Esophagus muscularis mucosa (tissue), 4 donors: ENCODE data around the gene RPL41. TPM values are rescaled to one million over a fixed set of nuclear protein-coding genes. Genes with fewer than 3 reads are reported as not detected.
A peak's percentile ranks its signal among the peaks of the same experiment; 100 is the strongest.

Experiments
- DNase-seq: peaks from one replicate; pipeline ENCODE4 v3.0.0-alpha.2; 2017; ENCODE audit errors: extremely low spot score
- H3K27ac ChIP-seq, 4 donors: fragments of 200-600 bp; sonication (generic); replicated peaks in 1 of 4; 1 replicate in 3 of 4; 2 replicates in 1 of 4; pipeline ENCODE4 v1.5.1; 2016 to 2019; ENCODE audit warnings: mild to moderate bottlenecking in 1 of 4
- H3K27me3 ChIP-seq, 4 donors: fragments of 200-600 bp; sonication (generic); one replicate each; pipeline versions ENCODE4 v1.5.1 to v1.6.0; 2016 to 2019
- H3K36me3 ChIP-seq, 4 donors: fragments of 200-600 bp; sonication (generic); one replicate each; pipeline ENCODE4 v1.5.1; 2016 to 2019
- H3K4me1 ChIP-seq, 4 donors: fragments of 200-600 bp; sonication (generic); one replicate each; pipeline ENCODE4 v1.5.1; 2016 to 2019
- H3K4me3 ChIP-seq, 4 donors: fragments of 200-600 bp; sonication (generic); 1 replicate in 2 of 4; 2 replicates in 2 of 4; pipeline ENCODE4 v1.5.1; 2016 to 2019; ENCODE audit warnings: mild to moderate bottlenecking in 4 of 4, moderate library complexity in 1 of 4
- H3K9me3 ChIP-seq, 4 donors: fragments of 200-600 bp; sonication (generic); 1 replicate in 3 of 4; 2 replicates in 1 of 4; pipeline ENCODE4 v1.5.1; 2016 to 2019
- EP300 ChIP-seq: sonication (generic); formaldehyde crosslinking; IDR thresholded peaks from one replicate; pipeline ENCODE4 v1.6.1; 2017; ENCODE audit warnings: antibody characterized with exemption
- POLR2A ChIP-seq: fragments of 450-650 bp; IDR thresholded peaks from one replicate; pipeline ENCODE4 v1.6.1; 2017; ENCODE audit warnings: antibody characterized with exemption, moderate library complexity, mild to moderate bottlenecking, low read depth
- POLR2AphosphoS5 ChIP-seq, 2 donors: sonication (generic); formaldehyde crosslinking; IDR thresholded peaks; one replicate each; pipeline ENCODE4 v1.6.1; 2017; ENCODE audit warnings: antibody characterized with exemption in 2 of 2
- WGBS: methylation state at CpG from one replicate; pipeline ENCODE4 v1.1.5; 2018; 5-methylcytosine and 5-hydroxymethylcytosine counted together
- intact Hi-C: fragments of 100-400 bp; cut with DNase I; formaldehyde crosslinking; loops from one replicate; pipeline ENCODE4 v1.15.1; 2023
- total RNA-seq, 4 donors: library from RNA; depleted of rRNA; stranded (reverse); fragments of >200 nt; gene quantifications; one replicate each; pipeline versions ENCODE4 v1.1.0 to v1.2.1, GENCODE V29; 2016
- TF ChIP-seq, protein P1 (sequence below), 3 experiments: fragments of 200-600 bp in 2 of 3; fragments of 450-650 bp in 1 of 3; sonication (generic) in 2 of 3; IDR thresholded peaks; one replicate each; pipeline ENCODE4 v1.5.1; 2017 to 2019; ENCODE audit warnings: antibody characterized with exemption in 3 of 3, mild to moderate bottlenecking in 2 of 3, moderate library complexity in 1 of 3

Gene RPL41
- total RNA-seq, 4 donors from 2014 or later: 1,962 to 4,166 (median 3,502) TPM

DNA sequence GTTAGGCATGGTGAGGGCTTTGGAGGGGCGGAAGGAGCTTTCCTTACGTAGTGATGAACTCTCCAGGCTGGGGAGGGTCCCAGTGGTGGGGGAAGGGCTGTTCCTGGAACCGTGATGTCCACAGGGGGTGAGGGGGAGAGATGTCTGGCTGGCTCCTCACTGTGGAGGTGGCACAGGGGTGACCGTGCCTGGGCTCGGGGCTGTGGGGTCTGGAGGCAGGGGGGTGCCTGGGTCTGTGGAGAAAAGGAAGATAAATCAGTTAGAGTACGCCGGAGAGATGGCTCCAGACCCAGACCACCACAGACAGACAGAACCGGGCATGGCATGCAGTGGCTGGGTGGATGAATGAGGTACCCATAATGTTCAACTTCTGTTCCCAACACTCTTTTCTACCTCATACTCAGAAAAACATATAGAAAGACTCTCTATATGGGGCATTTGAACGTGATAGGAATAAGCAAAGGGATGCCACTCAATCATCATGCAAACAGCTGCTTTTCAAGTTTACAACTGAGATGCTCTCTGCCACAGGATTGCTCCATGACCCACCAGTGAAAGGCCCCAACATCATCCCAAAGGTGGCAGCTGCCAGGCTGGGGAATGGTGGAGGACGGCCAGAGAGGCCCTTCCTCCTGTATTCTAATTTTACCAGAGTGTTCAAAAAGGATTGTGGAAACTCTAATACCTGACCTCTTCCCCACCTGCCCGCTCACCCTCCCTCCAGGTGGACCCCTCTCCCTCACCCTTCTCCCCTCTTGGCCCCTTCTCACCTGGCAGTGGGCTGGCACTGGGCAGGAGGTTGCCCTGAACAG lies 47.3 kb downstream of the RPL41 start:
- peaks cover 60 to 95% (median 94%) of the 10 kb centered on the region in 4 donors for H3K36me3 ChIP-seq
- no peaks in the 10 kb centered on the region for H3K9me3 ChIP-seq
- intact Hi-C loops: loop anchor here (2.0 kb wide), 1 partner anchor 21 kb away; no protein-coding TSS in a partner anchor
- DNase-seq: no peak
- peaks cover 25 to 59% (median 57%) of the 10 kb centered on the region in 4 donors for H3K4me1 ChIP-seq
- 50% methylated on average over 11 of the region's 11 CpGs for WGBS
- H3K4me3 ChIP-seq: peak overlapping the region in 1 of 4 donors; percentile 0
- TF ChIP-seq POLR2A (no peak), POLR2AphosphoS5 (IDR thresholded peaks at IDR 0.05) (peak in 1 of 2 donors; percentile 11), EP300 (no peak)
- TF ChIP-seq, protein P1, sequence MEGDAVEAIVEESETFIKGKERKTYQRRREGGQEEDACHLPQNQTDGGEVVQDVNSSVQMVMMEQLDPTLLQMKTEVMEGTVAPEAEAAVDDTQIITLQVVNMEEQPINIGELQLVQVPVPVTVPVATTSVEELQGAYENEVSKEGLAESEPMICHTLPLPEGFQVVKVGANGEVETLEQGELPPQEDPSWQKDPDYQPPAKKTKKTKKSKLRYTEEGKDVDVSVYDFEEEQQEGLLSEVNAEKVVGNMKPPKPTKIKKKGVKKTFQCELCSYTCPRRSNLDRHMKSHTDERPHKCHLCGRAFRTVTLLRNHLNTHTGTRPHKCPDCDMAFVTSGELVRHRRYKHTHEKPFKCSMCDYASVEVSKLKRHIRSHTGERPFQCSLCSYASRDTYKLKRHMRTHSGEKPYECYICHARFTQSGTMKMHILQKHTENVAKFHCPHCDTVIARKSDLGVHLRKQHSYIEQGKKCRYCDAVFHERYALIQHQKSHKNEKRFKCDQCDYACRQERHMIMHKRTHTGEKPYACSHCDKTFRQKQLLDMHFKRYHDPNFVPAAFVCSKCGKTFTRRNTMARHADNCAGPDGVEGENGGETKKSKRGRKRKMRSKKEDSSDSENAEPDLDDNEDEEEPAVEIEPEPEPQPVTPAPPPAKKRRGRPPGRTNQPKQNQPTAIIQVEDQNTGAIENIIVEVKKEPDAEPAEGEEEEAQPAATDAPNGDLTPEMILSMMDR (IDR thresholded peaks at IDR 0.05): no peak
- no peaks in the 10 kb centered on the region for H3K27me3 ChIP-seq
- H3K27ac ChIP-seq: peak overlapping the region; percentile 93 to 98 (median 96)

DNA sequence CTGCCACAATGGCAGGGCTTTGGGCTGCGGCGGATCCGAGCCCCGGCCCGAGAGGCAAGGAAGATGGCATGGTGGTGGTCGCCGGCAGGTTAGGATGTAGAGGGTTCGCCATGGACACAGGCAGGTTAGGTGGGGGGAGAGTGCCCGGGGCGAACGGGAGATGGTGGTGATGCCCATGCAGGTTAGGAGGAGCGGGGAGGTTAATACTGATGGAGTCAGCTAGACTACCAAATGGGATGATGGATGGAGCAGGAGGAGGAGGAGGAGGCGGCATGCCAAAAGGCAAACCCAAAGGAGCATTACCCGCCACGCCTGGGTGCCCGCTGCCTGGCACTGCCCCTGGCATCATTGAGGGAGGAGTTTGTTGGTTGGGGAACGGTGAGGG lies 47.9 kb downstream of the RPL41 start:
- Histone ChIP-seq H3K27me3 (no peaks in the 10 kb centered on the region), H3K4me3 (no peak overlapping the region), H3K27ac (peak overlapping the region; percentile 93 to 98 (median 96)), H3K9me3 (no peaks in the 10 kb centered on the region), H3K36me3 (peaks cover 65 to 100% (median 99%) of the 10 kb centered on the region in 4 donors), H3K4me1 (peaks cover 25 to 59% (median 56%) of the 10 kb centered on the region in 4 donors)
- intact Hi-C loops: loop anchor here (2.0 kb wide), 1 partner anchor 20 kb away; no protein-coding TSS in a partner anchor
- WGBS: 84% methylated on average over 17 of the region's 17 CpGs
- no peak for TF ChIP-seq EP300
- TF ChIP-seq POLR2AphosphoS5 (IDR thresholded peaks at IDR 0.05): peak in 1 of 2 donors; percentile 50
- TF ChIP-seq POLR2A: no peak
- TF ChIP-seq, protein P1 (IDR thresholded peaks at IDR 0.05): no peak
- DNase-seq: no peak

DNA sequence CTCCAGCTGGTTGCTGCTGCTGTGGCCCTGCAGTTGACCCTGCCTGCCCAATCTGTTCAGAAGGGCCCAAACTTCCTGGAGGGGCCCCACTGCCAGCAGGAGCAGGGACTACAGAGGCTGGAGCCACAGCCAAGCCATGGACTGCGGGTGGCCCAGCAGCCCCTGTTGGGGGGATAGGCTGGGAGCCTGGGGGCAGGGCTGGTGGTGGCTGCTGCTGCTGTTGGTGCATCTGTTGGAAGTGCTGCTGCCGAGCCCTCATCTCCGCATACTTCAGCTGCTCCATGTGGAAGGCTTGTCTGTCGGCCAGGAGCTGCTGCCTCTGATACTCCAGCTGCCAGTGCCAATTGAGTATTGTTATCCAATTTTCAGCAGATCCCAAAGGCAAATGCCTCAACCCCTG lies 48.9 kb downstream of the RPL41 start:
- Histone ChIP-seq H3K27me3 (no peaks in the 10 kb centered on the region), H3K9me3 (no peaks in the 10 kb centered on the region), H3K27ac (peak overlapping the region; percentile 36 to 97 (median 76)), H3K4me3 (no peak overlapping the region), H3K36me3 (peaks cover 64 to 100% (median 99%) of the 10 kb centered on the region in 4 donors), H3K4me1 (peaks cover 17 to 49% (median 45%) of the 10 kb centered on the region in 4 donors)
- DNase-seq: no peak
- whole genome bisulfite sequencing: no CpG with 5 or more reads among the region's 4 CpGs
- TF ChIP-seq, protein P1 (IDR thresholded peaks at IDR 0.05): no peak
- TF ChIP-seq POLR2A (no peak), EP300 (no peak), POLR2AphosphoS5 (IDR thresholded peaks at IDR 0.05) (no peak)
- intact Hi-C loops: loop anchor here (2.0 kb wide), 1 partner anchor 19 kb away; no protein-coding TSS in a partner anchor

Other genes with a start within 250 kb of the RPL41 start
- 10 to 100 TPM; 24.2 to 29.5 (median 26.7) TPM for gene PYM1, start 188.7 kb upstream of the RPL41 start, total RNA-seq
- gene DGKA, start 185.5 kb upstream of the RPL41 start, total RNA-seq: 10 to 100 TPM; 18.7 to 39.7 (median 24.7) TPM
- 1 to 10 TPM in 1 of 4 donors, under 1 TPM in 1, not detected in 2; 0.66 to 2.2 TPM for gene PMEL, start 150.6 kb upstream of the RPL41 start, total RNA-seq
- 10 to 100 TPM; 35.3 to 84.9 (median 57.1) TPM for gene CDK2, start 149.8 kb upstream of the RPL41 start, total RNA-seq
- gene RAB5B, start 142.6 kb upstream of the RPL41 start, total RNA-seq: 100 to 1,000 TPM; 116 to 189 (median 138) TPM
- 10 to 100 TPM; 18.3 to 29.0 (median 25.3) TPM for gene SUOX, start 119.4 kb upstream of the RPL41 start, total RNA-seq
- 10 to 100 TPM in 2 of 4 donors, 1 to 10 TPM in 2; 6.2 to 20.4 (median 9.7) TPM for gene IKZF4, start 95.6 kb upstream of the RPL41 start, total RNA-seq
- gene RPS26, start 74.7 kb upstream of the RPL41 start, total RNA-seq: 1,000 to 10,000 TPM in 1 of 4 donors, 100 to 1,000 TPM in 3; 104 to 1,982 (median 577) TPM
- gene ERBB3, start 36.5 kb upstream of the RPL41 start, total RNA-seq: 10 to 100 TPM; 13.9 to 25.0 (median 19.0) TPM
- 100 to 1,000 TPM in 2 of 4 donors, 10 to 100 TPM in 2; 90.5 to 133 (median 105) TPM for gene PA2G4, start 12.1 kb upstream of the RPL41 start, total RNA-seq
- gene ZC3H10, start 1.6 kb downstream of the RPL41 start, total RNA-seq: 1 to 10 TPM; 5.0 to 7.9 (median 6.6) TPM
- gene ESYT1, start 11.6 kb downstream of the RPL41 start, total RNA-seq: 100 to 1,000 TPM; 151 to 245 (median 214) TPM
- 10 to 100 TPM; 28.5 to 39.4 (median 33.6) TPM for gene MYL6B, start 36.0 kb downstream of the RPL41 start, total RNA-seq
- 1,000 to 10,000 TPM; 5,145 to 8,531 (median 5,986) TPM for gene MYL6, start 41.7 kb downstream of the RPL41 start, total RNA-seq
- 100 to 1,000 TPM in 2 of 4 donors, 10 to 100 TPM in 2; 62.1 to 111 (median 94.3) TPM for gene SMARCC2, start 72.8 kb downstream of the RPL41 start, total RNA-seq
- 100 to 1,000 TPM in 3 of 4 donors, 10 to 100 TPM in 1; 64.4 to 165 (median 109) TPM for gene RNF41, start 105.3 kb downstream of the RPL41 start, total RNA-seq
- gene NABP2, start 107.7 kb downstream of the RPL41 start, total RNA-seq: 10 to 100 TPM; 27.0 to 36.4 (median 30.9) TPM
- not detected for gene SLC39A5, start 113.4 kb downstream of the RPL41 start, total RNA-seq
- 10 to 100 TPM; 13.8 to 31.5 (median 19.6) TPM for gene ANKRD52, start 141.8 kb downstream of the RPL41 start, total RNA-seq
- 10 to 100 TPM; 12.4 to 22.8 (median 15.7) TPM for gene COQ10A, start 150.3 kb downstream of the RPL41 start, total RNA-seq
- 100 to 1,000 TPM in 3 of 4 donors, 10 to 100 TPM in 1; 91.8 to 155 (median 111) TPM for gene CS, start 183.7 kb downstream of the RPL41 start, total RNA-seq
- gene CNPY2, start 199.4 kb downstream of the RPL41 start, total RNA-seq: 10 to 100 TPM; 48.8 to 61.5 (median 50.3) TPM
- gene PAN2, start 217.4 kb downstream of the RPL41 start, total RNA-seq: 10 to 100 TPM; 14.1 to 34.5 (median 24.4) TPM
- not detected for gene IL23A, start 222.3 kb downstream of the RPL41 start, total RNA-seq
- 10 to 100 TPM; 55.7 to 78.9 (median 68.2) TPM for gene STAT2, start 243.5 kb downstream of the RPL41 start, total RNA-seq
- gene APOF, start 246.2 kb downstream of the RPL41 start, total RNA-seq: not detected